GM04504 (cell line): Measurements from ENCODE around the gene KCNT1.

ENCODE experiments used
- DNase-seq: peaks from one replicate; pipeline ENCODE4 v3.0.0-alpha.2; 2012; ENCODE audit warnings: low read depth

Gene KCNT1

DNA sequence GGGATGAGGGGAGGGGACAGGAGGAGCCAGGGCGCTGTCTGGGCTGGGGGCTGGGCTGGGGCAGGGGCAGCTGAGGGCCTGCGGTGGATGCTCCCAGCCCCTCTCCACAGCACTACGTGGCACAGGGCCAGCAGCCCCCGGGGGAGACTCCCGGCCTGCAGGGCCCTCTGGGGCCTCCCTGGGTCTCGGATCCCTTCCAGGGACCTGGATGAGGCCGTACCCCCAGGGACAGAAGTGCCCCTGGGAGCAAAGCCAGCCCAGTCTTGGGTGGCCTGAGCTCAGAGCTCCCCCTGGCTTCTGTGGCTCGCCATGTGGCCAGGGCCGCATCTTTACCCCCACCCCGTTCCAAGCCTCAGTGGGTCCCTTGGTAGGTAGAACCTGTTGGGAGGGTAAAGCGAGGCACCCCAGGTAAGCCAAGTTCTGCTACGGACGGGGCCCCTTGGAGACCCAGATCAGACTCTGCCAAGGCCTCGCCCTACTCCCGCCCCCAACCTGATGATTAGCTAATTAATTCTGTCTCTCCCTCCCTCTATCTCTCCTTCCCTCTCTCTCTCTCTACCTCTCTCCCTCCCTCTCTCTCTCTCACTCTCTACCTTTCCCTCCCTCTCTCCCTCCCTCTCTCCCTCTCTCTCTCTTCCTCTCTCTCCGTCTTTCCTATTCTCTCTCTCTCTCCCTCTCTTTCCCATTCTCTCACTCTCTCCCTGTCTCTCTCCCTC lies 24.3 kb downstream of the KCNT1 start:
- DNase-seq: no peak

DNA sequence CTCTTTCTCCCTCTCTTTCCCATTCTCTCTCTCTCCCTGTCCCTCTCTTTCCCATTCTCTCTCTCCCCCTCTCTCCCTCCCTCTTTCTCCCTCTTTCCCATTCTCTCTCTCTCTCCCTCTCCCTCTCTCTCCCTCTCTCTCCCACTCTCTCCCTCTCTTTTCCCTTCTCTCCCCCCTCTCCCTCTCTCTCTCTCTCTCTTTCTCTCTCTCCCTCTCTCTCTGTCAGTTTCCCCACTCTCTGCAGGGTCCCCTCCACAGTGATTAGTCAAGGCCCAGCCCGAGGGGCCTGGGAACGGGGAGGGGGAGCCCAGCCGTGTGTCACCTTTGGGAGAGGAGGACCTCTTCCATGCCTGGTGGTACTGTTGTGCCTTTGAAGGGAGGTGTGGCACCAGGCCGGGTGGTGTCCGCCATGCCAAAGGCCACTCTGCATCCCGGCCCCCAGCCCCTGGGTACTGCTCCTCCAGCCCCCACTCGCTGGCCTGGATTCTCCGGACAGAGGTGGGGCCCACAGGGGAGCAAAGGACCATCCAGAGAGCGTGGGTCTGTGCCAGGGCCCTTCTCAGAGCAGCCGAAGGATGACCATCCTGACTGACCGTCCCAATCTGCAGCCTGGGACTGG lies 25.4 kb downstream of the KCNT1 start:
- DNase-seq: no peak

DNA sequence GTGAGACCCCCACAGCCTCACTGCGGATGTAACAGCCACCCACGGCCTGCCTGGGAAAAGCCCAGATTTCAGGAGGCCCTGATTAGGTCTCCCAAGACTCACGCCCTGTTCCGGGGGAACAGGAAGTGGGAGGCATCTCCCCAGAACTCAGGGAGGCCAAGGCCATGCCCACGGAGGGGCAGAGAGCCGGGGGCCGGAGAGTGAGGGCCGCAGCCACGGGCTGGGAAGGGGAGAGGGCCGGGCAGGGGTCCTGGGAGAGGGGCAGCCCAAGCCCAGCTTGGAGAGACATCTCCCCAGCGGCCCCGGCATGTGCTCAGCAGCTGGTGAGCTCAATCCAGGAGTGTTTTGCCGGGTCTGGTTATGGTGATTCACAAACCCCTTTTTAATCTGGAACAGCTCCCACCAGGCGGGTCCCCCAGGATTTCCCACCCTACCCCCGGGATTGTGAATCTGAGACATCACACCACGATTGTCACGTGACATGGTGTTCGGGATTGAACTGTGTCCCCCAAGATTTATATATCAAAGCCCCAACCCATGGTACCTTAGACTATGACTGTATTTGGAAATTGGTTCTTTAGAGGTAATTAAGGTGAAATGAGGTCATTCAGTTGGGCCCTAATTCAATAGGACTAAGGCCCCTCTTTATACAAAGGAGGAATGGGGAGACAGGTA lies 26.6 kb downstream of the KCNT1 start:
- no peak for DNase-seq

DNA sequence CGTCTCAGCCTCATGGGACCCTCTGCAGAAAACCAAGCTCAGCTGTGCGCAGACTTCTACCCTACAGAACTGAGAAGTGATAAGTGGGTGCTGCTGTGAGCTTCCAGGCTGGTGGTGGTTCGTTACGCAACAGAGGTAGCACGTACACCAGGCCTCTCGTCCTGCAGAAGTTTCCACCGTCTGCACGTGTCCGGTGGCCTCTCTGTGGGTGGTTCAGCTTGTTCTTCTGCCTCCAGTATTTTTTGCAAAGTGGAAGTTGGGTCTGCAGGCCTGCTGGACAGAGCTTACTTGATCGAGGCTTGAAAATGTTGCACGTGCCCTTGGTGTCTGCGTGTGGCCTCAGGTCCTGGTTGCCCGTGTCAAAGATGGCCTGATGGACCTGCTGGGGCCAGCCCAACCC lies 27.5 kb downstream of the KCNT1 start:
- no peak for DNase-seq

DNA sequence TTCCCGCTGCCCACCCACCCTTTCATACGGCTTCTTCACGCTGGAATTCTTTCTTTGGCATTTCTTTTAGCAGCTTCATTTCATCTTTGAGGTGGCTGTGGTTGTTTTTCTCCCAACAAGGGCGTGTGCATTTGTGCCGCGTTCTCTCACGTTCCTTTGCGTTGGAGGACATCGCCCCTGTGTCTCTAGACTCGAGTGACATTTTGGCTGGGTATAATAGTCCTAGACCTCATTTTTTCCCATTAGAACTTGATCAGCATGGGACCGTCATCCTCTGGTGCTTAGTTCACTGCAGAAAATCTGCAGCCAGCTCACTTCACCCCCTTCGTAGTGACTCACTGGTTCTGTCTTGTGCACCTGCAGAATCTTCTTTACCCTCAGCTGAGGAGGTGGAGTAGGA lies 29.5 kb downstream of the KCNT1 start:
- no peak for DNase-seq

DNA sequence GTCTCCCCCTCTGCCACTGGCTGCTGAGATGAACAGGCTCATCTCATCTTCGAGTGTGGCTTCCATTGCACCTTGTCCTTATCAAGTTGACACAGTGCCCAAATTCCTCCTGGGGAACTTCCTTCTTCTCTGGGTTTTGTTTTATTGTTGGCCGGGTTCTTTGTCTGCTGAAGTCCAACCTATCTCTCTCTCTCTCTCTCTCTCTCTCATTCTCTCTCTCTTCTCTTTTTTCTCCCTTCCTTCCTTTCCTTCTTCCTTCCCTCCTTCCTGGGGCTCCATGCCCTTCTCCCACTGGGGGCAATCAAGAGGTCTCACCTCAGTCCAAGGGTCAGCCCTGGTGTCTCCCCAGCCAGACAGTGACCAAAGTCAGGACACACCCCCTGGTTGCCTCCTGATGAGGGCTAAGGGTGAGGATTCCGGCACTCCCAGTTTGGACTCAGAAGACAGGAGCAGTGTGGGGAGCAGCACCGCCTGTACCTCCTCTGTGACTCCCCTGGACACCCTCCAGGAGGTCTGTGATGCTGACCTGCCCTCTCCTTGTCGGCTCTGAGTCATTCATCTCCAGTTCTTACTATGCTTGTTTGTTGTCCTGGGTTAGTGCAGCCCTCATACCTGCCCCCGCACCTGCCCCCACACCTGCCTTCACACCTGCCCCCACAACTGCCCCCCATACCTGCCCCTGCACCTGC lies 30.7 kb downstream of the KCNT1 start:
- DNase-seq: no peak

DNA sequence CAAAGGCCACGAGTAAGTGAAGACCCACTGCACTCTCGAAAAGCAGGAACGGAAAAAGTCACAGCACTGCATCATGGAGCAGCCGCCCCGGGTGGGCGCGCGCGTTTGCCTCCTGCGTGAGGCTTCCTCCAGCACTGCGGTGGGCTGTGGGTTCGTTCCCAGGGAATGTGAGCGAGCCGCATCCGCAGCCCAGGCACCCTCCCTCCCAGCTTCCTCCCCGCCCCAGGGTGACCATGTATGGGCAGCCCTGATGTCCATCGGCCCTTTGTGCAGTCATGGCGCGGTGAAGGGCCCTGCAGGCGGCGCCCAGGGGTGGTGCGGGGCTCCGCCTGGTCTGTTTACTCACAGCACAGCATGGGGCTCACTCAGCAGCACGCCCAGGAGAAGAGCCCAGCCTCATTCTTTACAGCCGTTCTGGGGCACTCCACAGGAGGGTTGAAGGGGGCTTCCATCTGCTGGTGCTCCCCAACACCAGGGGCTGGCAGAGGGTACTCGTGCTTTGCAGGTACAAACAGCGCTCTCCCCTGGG lies 32.7 kb downstream of the KCNT1 start:
- DNase-seq: no peak

DNA sequence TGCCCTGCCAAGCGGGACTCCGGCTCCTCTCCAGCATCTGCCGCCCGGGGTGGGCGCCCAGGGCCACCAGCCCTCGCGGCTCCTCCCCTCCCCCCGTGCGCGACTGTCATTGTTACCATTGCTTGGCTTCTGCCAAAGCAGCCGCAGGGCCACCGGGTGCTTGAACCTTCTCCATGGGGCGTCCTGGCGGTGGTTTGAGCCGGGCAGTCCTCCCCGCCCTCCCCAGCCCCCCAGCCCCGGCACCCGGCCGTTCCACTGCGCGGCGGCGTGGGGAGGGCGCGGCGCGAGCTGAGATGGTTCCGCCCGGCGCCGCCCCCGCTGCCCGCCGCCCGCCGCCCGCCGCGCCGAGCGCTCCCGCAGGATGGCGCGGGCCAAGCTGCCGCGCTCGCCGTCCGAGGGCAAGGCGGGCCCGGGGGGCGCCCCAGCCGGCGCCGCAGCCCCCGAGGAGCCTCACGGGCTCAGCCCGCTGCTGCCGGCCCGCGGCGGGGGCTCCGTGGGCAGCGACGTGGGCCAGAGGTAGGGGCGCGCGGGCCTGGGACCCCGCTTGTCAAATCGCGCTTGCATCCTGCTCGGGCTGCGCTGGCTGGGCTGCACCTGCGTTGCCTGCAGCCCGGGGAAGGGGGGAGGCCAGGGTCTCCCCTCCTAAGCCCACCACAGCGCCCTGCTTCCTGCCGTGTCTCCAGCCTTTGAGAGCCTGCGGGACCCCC lies 34.4 kb downstream of the KCNT1 start:
- DNase-seq: no peak

DNA sequence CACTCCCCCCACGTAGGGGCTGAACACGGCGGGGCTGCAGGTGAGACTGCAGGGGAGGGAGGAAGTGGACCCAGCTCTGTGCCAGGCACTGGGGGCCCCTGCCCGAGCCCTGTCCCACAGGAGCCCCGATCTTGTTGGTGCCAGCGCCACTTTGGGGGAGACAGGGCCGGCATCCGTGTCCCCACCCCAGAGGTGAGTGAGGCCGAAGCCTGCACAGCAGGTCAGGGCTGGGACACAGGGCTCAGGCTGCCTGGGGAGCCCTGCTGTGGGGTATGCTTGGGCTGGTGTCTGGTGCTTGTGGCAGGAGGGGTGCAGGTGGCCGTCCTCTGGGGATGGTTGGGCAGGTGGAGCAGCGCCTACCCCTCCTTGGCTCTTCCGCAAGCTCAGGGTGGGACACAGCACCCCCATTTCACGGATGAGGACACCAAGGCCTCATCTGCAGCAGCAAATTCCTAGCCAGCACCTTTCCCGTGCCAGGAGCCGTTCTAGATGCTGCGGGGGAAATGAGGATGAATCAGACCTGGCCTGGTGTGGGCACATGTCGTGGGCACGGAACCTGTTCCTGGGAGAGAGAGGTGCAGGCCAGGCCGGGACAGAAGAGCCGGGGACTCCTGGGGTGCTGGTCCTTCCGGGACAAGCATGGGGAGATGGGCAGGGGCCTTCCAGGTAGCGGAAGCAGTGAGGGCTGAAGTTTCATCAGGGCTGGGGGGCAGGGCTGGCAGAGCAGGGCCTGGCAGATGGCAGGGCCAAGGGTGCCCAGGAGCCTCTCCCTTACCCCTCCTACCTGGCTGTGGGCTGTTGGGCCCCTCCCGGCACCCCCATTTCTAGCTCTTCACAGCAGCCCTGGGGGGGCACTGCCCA lies 35.2 kb downstream of the KCNT1 start:
- DNase-seq: no peak

DNA sequence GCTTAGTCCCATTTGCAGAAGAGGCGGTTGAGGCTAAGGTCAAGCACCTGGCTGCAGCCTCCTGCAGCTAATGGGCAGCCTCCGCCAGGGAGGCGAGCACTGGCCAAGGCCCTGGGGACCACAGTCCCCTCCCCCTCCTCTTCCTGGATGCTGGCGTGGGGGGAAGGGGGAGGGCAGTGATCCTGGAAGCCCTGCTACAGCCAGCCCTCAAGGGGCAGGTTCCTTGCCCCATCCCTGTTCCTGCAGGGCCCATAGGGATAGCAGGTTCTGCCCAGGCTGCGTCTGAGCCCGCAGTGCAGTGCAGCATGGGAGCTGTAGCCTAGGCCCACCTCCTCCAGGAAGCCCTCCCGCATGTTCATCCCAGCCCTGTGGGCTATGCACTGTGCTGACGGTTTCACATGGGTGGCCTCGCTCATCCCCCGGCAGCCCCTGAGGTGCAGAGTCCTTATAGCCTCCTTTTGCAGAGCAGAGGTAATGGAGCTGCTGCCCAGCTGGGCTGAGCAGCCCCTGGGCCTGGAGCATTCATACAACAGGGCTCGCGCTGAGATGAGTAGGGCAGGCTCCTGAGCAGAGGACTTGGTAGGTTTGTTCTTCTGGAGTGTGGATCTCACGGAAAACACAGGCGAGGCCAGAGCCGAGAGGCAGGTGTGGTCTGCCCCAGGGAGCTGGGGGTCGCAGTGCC lies 36.0 kb downstream of the KCNT1 start:
- DNase-seq: no peak

DNA sequence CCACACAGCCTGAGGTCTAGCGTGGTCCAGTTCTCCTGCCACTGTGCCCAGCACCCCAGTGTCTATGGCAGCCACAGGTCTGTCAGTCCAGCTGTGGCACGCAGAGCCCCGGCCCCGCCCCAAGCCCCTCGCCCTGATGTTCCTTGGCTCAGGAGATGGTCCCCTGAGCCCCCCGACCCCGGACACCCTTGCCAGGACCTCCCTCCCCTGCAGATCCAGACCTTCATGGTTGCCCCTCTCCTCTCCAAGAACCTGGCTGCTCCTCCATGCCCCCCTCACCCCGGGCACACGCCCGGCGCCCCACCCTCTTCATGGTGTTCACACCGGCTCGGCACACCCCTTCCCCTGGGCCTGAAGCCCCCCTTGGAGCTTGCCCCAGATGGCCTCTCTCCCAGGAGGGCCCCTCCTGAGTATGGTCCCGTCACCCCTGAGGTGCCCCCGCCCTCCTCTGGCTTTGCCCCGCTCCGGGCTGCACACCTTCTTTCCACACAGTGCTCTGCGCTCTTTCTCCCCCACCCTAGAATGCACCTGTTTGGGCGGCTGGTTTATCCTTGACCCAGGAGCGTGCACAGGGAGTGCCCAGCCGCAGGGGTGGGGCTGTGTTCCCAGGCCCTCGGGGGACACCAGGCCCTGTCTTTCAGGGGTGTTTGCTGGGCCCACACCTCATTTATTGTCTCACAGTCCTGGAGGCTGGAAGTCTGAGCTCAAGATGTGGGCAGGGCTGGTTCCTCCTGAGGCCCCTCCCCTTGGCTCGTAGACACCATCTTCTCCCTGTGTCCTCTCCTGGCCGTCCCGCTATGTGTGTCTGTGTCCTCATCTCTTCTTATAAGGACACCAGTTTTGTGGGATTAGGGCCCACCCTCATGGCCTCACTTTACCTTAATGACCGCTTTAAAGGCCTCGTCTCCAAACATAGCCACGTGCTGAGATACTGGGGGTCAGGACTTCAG lies 37.6 kb downstream of the KCNT1 start:
- DNase-seq: no peak

DNA sequence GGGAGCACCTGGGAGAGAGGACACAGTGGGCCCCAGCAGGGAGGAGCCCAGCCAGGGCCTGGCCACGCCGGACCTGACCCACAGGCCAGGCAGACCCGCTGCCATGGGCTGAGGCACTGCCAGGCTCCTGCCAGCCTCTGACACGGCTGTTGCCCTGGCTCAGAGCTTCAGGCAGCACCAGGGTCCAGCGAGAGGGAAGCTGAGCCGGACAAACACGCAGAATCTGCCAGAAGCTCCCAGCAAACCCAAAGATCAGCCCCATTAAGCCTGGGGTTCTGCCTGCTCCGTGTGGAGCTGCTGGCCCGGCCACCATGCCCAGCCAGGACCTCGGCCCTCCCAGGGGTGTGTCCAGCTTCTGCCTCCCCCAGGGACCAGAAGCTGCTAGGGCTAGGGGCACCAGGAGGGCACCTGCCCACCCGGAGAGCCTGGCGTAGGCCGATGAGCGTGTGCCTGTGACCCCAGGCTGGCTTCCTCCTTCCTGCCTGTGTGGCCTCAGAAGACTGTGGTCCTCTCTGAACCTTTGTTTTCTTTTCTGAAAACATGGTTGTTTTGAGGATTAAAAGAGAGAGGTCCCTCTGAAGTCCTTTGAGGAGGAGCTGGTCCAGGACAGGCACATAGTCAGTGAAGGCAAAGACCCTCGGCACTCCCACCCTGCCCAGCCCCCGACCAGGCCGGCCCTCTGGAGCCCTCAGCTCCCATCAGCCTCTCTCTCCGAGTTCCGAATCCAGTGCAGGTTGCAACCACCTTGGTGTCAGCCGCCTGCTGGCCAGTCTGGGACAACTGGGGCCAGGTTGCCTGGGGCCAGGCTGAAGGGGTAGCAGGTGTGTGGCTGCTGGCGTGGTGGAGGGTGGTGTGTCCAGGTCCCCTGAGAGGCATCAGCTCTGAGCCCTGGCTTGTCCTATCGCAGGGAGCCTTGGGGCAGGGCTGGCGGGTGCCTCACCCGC lies 39.6 kb downstream of the KCNT1 start:
- DNase-seq: no peak

DNA sequence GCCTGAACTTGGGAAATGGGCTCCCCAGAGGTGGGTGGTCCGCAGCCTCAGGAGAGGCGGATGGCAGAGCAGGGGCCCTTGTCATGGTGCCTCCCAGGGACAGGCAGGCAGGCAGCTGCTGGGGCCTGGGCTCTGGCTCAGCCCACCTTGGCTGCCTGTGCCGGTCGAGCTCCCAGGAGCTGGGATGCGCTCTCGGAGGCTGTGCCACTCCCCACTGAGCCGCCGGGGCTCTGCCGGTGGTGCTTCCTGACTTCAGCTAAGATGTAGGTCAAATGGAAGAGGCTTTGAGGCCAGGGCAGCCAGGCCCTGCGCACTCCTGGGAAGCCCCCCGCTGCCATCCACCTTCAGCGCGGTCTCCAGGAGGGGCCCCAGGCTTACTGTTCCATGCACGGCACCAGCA lies 41.0 kb downstream of the KCNT1 start:
- DNase-seq: no peak

DNA sequence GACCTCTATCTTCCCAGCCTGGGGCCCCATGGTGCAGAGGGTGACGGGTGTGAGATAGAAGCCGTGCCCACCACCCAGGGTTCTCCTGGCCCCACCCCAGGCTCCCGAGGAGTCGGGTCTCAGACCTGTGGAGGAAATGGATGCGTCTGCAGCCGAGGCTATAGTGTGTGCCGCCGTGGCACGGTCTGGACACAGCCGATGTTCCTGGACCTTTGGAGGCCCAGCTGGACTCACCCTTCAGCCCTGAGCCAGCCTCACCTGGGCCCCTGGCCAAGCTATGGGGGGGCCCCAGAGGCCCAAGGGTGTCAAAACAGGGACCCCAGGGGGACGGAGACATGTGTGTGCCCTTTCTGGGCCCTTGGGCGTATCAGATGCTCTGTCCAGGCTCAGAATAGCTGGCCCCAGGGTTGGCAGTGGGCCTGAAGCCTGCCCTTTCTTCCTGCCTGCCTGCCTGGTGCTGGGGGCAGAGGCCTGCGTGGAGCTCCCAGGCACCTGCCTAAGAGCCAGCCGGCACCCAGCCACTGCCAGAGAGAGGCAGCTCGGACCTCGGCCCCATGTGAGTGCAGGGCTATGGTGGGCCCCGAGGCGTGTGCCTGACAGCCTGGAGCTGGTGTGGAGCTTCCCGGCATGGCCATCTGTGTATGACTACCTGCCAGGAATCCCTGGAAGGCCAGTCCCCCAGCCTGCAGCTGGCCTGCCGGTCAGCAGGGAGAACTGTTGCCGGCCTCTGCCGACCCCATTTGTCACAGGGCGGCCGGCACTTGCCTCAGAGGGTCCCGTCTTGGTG lies 41.8 kb downstream of the KCNT1 start:
- no peak for DNase-seq

DNA sequence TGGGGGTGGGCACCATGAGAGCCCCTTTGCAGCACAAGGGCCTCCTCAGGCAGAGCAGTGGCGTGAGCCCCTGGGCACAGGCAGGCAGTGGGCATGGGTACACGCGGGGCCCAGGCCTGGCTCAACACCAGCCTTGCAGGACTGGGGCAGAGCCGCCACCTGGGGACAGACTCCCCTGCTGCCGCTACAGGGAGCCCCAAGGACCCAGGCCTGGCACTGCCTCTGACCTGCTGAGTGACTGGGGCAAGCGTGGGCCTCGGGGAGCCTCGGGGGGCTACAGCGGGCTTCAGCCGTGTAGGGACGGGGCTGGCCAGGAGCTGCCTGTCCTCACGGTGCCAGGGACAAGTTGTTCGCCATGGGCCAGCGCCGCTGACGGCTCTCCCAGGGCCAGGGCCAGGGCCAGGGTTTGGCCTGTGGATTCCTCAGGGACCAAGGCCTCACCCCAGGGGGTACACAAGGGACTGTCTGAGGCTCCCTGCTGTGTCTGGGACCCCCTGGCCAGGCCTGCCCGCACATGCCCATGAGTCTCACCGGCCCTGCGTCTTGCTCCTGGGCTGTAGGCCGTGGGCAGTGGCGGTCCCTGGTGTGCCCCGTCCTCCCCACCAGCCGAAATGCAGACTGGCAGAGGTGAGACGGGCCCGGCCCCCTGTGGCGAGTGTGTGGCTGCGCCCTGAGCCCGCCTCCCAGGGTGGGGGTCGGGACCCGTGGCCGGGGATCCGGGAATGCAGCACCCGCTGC lies 42.5 kb downstream of the KCNT1 start:
- DNase-seq: no peak

DNA sequence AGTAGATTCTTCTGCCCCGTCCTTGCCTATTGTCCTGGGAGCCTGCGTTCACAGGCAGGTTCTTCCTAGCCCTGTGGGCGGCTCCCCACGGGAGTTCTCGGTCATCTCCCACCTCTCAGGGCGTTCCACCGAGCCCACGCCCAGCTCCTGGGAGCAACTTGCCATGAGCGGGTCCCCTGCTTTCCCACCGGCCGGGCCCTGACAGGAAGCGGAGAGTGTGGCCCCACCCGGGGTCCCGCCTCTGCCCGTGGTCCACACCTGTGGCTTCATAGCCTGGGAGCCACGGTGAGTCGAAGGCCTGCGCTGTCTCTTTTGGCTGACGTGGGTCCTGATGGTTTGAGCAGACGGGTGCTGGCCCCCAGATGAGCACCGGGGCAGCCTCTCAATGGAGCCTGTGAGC lies 43.2 kb downstream of the KCNT1 start:
- no peak for DNase-seq
